ENCODE results near the gene HOXD1. TPM values are rescaled to one million over a fixed set of nuclear protein-coding genes. Genes with fewer than 3 reads are reported as not detected.

Gene HOXD1
- not detected in 2 replicates for total RNA-seq (2014; rRNA removed; shearing (Covaris generic))

GRCh38 chr2:176187899-176188773, at the start of gene HOXD1:
Gene HOXD1 (plus strand): TSS chr2:176188668. CDS start chr2:176188802, 134 bp downstream.
- 0 out of 2 replicates have a peak, but pooled peaks cover 4% of the 10 kb centered on the region for H3K9me3 ChIP-seq (replicated peaks)
- H3K4me3 ChIP-seq: peak within 1 kb of the TSS; percentile 63
- peaks cover 47% of the 10 kb centered on the region for H3K27me3 ChIP-seq (replicated peaks)
- peak; percentile 49 to 52 for DNase-seq (ENCODE audit: low read depth in 1 of 2, low spot score in 2 of 2)
- no peak within 1 kb of the TSS for H3K27ac ChIP-seq
- H3K36me3 ChIP-seq: no peaks in the 10 kb centered on the region
- H3K4me1 ChIP-seq (replicated peaks): peaks cover 17% of the 10 kb centered on the region

GRCh38 chr2:176138923-176139660, 49.4 kb upstream of the HOXD1 start:
- no peak overlapping the region for H3K4me3 ChIP-seq
- no peak for DNase-seq (ENCODE audit: low read depth in 1 of 2, low spot score in 2 of 2)
- H3K27ac ChIP-seq: no peak overlapping the region
- H3K27me3 ChIP-seq (replicated peaks): no peaks in the 10 kb centered on the region
- H3K4me1 ChIP-seq (replicated peaks): peaks cover 26% of the 10 kb centered on the region
- peaks cover 5% of the 10 kb centered on the region; the same call in 1 of the 2 replicates for H3K36me3 ChIP-seq
- no peaks in the 10 kb centered on the region for H3K9me3 ChIP-seq (replicated peaks)

GRCh38 chr2:176139661-176140512, 48.6 kb upstream of the HOXD1 start:
- DNase-seq (ENCODE audit: low read depth in 1 of 2, low spot score in 2 of 2): no peak
- no peaks in the 10 kb centered on the region for H3K36me3 ChIP-seq
- H3K4me1 ChIP-seq (replicated peaks): peaks cover 21% of the 10 kb centered on the region
- H3K27ac ChIP-seq: peak overlapping the region; percentile 67
- H3K27me3 ChIP-seq (replicated peaks): no peaks in the 10 kb centered on the region
- no peaks in the 10 kb centered on the region for H3K9me3 ChIP-seq (replicated peaks)
- peak overlapping the region; percentile 53 for H3K4me3 ChIP-seq

GRCh38 chr2:176140513-176141317, 47.8 kb upstream of the HOXD1 start:
- peak overlapping the region; percentile 67 for H3K27ac ChIP-seq
- H3K27me3 ChIP-seq (replicated peaks): no peaks in the 10 kb centered on the region

GRCh38 chr2:176142281-176142680, 46.2 kb upstream of the HOXD1 start:
- Histone ChIP-seq H3K4me1 (replicated peaks) (peaks cover 12% of the 10 kb centered on the region), H3K27ac (no peak overlapping the region), H3K4me3 (no peak overlapping the region), H3K9me3 (replicated peaks) (no peaks in the 10 kb centered on the region), H3K27me3 (replicated peaks) (no peaks in the 10 kb centered on the region), H3K36me3 (no peaks in the 10 kb centered on the region)
- DNase-seq (ENCODE audit: low read depth in 1 of 2, low spot score in 2 of 2): no peak

More at GRCh38 chr2:176140513-176141317, 47.8 kb upstream of the HOXD1 start:
- no peaks in the 10 kb centered on the region for H3K36me3 ChIP-seq
- H3K9me3 ChIP-seq (replicated peaks): no peaks in the 10 kb centered on the region
- DNase-seq (ENCODE audit: low read depth in 1 of 2, low spot score in 2 of 2): peak; percentile 85 to 94
- H3K4me3 ChIP-seq: peak overlapping the region; percentile 53
- peaks cover 13% of the 10 kb centered on the region for H3K4me1 ChIP-seq (replicated peaks)

GRCh38 chr2:176145085-176145969, 43.1 kb upstream of the HOXD1 start:
- Histone ChIP-seq H3K4me1 (replicated peaks) (peaks cover 8% of the 10 kb centered on the region), H3K9me3 (replicated peaks) (no peaks in the 10 kb centered on the region), H3K27ac (no peak overlapping the region), H3K36me3 (no peaks in the 10 kb centered on the region; the same call in 1 of the 2 replicates), H3K27me3 (replicated peaks) (no peaks in the 10 kb centered on the region), H3K4me3 (no peak overlapping the region)
- DNase-seq (ENCODE audit: low read depth in 1 of 2, low spot score in 2 of 2): no peak

- no peak overlapping the region for H3K4me3 ChIP-seq
- no peak for DNase-seq (ENCODE audit: low read depth in 1 of 2, low spot score in 2 of 2)
- H3K9me3 ChIP-seq (replicated peaks): no peaks in the 10 kb centered on the region
- H3K4me1 ChIP-seq (replicated peaks): peaks cover under 1% of the 10 kb centered on the region; the same call in 1 of the 2 replicates
- H3K36me3 ChIP-seq: no peaks in the 10 kb centered on the region; the same call in 1 of the 2 replicates
- no peaks in the 10 kb centered on the region for H3K27me3 ChIP-seq (replicated peaks)
- H3K27ac ChIP-seq: no peak overlapping the region
These were observed 42.4 kb upstream of the HOXD1 start for GRCh38 chr2:176146101-176146500.

GRCh38 chr2:176146645-176147044, 41.8 kb upstream of the HOXD1 start:
- Histone ChIP-seq H3K9me3 (replicated peaks) (no peaks in the 10 kb centered on the region), H3K36me3 (no peaks in the 10 kb centered on the region; the same call in 1 of the 2 replicates), H3K27ac (no peak overlapping the region), H3K4me1 (replicated peaks) (no peaks in the 10 kb centered on the region), H3K4me3 (no peak overlapping the region), H3K27me3 (replicated peaks) (no peaks in the 10 kb centered on the region)
- no peak for DNase-seq (ENCODE audit: low read depth in 1 of 2, low spot score in 2 of 2)

- H3K36me3 ChIP-seq: no peaks in the 10 kb centered on the region; the same call in 1 of the 2 replicates
These were observed 41.2 kb upstream of the HOXD1 start for GRCh38 chr2:176147210-176147799.

GRCh38 chr2:176147800-176148496, 40.5 kb upstream of the HOXD1 start:
- H3K4me3 ChIP-seq: no peak overlapping the region
- no peaks in the 10 kb centered on the region for H3K27me3 ChIP-seq (replicated peaks)
- H3K27ac ChIP-seq: no peak overlapping the region
- no peaks in the 10 kb centered on the region for H3K4me1 ChIP-seq (replicated peaks)
- no peaks in the 10 kb centered on the region for H3K9me3 ChIP-seq (replicated peaks)
- no peak for DNase-seq (ENCODE audit: low read depth in 1 of 2, low spot score in 2 of 2)
- H3K36me3 ChIP-seq: peaks cover 4% of the 10 kb centered on the region; the same call in 1 of the 2 replicates

More at GRCh38 chr2:176147210-176147799, 41.2 kb upstream of the HOXD1 start:
- Histone ChIP-seq H3K27ac (no peak overlapping the region), H3K4me1 (replicated peaks) (no peaks in the 10 kb centered on the region), H3K27me3 (replicated peaks) (no peaks in the 10 kb centered on the region), H3K9me3 (replicated peaks) (no peaks in the 10 kb centered on the region), H3K4me3 (no peak overlapping the region)
- no peak for DNase-seq (ENCODE audit: low read depth in 1 of 2, low spot score in 2 of 2)

- H3K4me1 ChIP-seq (replicated peaks): no peaks in the 10 kb centered on the region
- H3K27ac ChIP-seq: no peak overlapping the region
- no peak for DNase-seq (ENCODE audit: low read depth in 1 of 2, low spot score in 2 of 2)
- H3K36me3 ChIP-seq: peaks cover 4% of the 10 kb centered on the region; the same call in 1 of the 2 replicates
- H3K27me3 ChIP-seq (replicated peaks): no peaks in the 10 kb centered on the region
- H3K9me3 ChIP-seq (replicated peaks): no peaks in the 10 kb centered on the region
- H3K4me3 ChIP-seq: no peak overlapping the region
These were observed 39.6 kb upstream of the HOXD1 start for GRCh38 chr2:176148751-176149421.
